ENCODE results near the gene ITPR3. TPM values are rescaled to one million over a fixed set of nuclear protein-coding genes. Genes with fewer than 3 reads are reported as not detected.
A peak's percentile ranks its signal among the peaks of the same experiment; 100 is the strongest.

The ITPR3 gene
- total RNA-seq (2014; rRNA removed; shearing (Covaris generic)), result 24.4 and 27.9 TPM in 2 replicates

DNA sequence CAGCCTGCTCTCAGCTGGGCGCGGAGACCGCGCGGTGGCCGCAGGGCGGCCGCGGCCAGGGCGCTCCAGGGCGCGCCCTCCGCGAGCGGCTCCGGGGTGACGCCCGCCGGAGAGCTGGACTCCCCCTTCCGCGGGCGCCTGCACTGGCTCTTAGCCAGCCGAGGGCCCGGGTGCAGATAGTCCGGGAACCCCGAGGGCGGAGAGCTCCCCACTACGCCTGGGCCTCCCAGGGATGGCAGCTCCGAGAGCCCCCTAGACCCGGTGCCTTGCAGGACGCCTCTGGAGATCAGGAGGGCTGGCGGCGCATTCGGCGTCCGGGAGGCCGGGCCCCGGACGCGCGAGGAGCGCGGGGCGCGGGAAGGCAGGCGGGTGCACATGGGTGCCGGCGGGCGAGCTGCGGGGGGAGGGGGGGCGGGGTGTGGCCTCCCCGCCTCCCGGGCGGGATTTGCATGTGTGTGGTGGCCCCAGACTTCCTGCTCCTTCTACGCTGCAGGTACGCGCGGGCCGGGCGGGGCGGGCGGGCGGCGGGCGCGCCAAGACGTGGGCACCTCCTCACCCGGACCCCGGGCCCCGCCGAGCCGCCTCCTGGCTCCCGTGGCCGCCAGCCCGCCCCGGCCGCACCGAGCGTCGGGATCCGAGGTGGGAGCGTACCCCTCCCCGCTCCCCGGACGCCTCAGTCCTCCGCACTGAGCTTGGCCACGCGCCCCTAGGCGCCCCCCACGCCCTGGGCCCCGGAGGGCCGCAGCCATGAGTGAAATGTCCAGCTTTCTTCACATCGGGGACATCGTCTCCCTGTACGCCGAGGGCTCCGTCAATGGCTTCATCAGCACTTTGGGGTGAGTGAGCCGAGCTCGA, at the start of gene ITPR3:
ITPR3 (plus strand) TSS at position 467 of the 855 bp plus-strand sequence; CDS start at position 748, 281 bp downstream.
- DNase-seq (ENCODE audit: low read depth), result peak; percentile 74

DNA sequence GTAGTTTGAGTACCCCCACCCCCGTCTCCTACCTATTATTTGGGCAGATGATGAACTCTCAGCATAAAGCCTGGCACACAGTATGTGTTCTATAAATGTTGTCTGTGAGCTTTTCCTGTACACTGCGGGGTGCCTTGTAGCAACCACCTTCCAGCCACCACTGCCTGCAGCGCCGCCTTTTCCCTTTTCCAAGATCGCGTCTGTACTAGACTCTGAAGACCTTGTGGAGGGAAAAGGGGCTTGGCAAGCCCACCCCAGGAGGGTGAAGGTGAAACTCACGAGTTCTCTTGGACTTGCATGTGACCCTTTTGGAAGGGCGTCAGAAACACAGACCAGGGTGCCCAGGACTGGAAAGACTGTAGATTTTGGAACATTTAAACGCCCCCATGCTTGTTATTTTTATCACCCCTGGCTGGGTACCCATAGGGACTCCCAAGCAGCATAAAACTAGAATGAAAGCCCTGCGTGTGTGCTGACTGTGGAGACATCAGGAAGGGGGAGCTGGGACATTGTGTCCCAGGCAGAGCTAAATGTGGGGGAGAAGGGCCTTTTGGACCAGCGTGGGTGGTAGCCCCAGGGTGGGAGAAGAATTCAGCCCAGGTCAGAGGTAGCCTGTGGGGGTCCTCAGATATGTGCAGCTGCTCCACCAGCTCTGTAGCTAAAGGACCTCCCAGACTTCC, 49.3 kb upstream of the ITPR3 start:
- DNase-seq (ENCODE audit: low read depth), result no peak

DNA sequence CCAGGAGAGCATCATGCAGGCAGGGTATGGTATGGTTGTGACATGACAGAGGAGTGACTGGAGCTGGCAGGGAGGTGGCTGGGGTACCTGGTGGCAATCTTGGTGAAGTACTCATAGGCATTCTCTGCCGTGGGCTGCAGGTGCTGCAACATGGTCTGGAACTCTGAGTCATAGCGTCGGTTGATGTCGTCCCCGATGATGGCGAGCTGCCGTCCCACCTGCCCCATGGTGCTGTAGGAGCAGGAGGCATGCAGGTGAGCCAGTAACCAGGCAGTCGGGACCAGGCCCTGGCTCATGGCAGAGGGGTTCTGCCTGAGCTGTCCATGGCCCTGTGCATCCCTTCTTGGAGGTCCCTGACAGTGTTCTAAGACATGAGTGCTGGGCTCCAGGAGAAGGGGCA, 45.9 kb upstream of the ITPR3 start:
- no peak for DNase-seq (ENCODE audit: low read depth)

DNA sequence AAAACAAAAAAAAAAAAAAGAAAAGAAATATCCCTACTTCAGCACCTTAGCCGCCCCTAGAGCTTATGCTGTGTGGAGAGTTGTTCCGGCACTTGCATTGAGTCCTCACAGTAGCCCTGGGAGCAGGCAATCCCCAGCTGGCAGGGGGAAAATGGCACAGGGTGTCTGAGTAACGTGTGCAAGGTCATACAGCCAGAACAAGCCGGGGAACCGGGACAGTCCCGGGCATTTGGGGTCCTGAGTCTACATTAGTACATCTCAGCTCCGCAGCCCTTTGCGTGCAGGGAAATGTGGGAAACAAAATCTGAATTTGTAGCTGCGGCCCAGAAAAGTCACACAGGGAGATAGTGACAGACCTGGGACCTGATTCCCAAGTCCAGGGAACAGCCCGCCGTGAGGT, 44.5 kb upstream of the ITPR3 start:
- no peak for DNase-seq (ENCODE audit: low read depth)

DNA sequence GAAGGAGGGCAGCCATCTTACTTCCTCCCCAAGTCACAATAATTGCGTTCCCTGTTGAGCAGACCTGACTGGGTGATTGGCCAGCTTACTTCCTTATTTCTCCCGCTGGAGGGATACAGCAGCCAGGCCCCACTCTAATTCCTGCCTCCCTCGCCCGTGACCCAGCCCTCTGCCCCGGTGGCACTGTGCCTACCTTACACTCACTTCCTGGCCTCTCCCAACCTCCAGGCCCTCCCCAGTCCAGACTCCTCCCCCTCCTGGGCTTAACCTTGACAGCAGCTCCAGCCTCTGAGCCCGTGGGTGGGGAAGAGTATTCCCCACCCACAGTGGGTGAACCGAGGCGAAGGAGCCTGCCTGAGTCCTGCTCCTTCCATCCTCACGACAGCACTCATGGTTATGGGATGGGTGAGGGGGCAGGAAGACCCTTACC, 44.0 kb upstream of the ITPR3 start:
- DNase-seq (ENCODE audit: low read depth), result no peak

- no peak for DNase-seq (ENCODE audit: low read depth)
These were observed 43.4 kb upstream of the ITPR3 start for GRCh38 chr6:33577718-33578117.

DNA sequence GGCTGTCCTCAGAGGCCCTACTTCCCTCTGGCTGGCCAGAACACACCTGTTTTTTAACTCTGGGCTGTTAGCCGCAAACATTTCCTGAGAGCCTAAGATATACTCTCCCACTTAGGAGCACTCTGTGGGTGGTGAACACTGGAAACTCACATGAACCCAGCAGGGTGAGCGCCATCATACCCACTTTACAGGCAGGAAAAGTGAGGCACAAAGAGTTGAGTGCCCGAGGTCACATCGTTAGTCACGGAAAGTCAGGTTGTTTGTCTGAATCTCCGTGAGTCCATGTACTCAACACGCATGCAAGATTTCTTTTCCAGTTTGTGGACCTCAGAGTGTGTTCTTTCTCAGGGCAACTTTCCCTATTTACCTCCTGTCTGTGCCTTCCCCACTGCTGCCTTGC, 43.0 kb upstream of the ITPR3 start:
- DNase-seq (ENCODE audit: low read depth), result no peak

- no peak for DNase-seq (ENCODE audit: low read depth)
These were observed 42.5 kb upstream of the ITPR3 start for GRCh38 chr6:33578588-33579011.

GRCh38 chr6:33579828-33580714, 41.1 kb upstream of the ITPR3 start, which contains the start of gene BAK1:
Gene BAK1 (minus strand): TSS chr6:33580276. CDS start chr6:33577604, 2,672 bp downstream.
- DNase-seq (ENCODE audit: low read depth), result peak; percentile 92

DNA sequence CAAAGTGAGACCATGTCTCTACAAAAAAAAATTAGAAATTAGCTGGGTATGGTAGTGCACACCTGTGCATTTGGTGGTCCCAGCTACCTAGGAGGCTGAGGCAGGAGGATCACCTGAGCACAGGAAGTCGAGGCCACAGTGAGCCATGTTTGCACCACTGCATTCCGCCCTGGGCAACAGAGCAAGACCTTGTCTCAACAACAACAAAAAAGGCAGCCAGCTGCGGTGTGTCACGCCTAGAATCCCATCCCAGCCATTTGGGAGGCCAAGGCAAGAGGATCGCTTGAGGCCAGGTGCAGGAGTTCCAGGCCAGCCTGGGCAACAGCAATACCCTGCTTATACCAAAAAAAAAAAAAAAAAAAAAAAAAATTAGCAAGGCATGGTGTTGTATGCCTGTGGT, 39.9 kb upstream of the ITPR3 start:
- DNase-seq (ENCODE audit: low read depth), result no peak

DNA sequence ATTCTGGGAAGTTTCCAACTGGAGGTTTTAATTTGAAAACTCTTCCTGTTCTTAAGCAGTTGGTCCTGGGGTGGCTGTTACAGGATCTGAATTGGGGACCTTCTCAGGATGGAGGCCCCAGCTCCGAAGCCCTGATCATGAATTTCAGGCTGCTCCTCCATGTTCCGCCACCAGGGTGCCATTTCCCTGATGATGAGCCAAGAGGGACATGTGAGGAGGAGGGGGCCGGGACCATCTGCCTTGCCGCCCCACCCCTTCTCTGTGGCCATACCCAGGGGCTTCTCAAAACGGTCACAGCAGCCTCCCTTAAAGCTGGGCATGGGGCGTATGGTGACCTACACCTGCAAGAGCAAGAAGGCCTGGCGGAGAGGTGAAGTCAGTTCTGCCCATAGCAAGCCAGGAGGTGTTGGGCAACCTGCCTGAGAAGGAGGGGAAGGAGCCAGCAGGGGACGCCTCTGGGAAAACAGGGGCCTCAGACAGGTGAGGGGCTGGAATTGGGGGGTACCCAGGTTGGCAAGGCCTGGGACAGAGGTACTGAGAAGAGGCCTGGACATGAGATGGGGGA, 37.4 kb upstream of the ITPR3 start:
- DNase-seq (ENCODE audit: low read depth), result no peak

DNA sequence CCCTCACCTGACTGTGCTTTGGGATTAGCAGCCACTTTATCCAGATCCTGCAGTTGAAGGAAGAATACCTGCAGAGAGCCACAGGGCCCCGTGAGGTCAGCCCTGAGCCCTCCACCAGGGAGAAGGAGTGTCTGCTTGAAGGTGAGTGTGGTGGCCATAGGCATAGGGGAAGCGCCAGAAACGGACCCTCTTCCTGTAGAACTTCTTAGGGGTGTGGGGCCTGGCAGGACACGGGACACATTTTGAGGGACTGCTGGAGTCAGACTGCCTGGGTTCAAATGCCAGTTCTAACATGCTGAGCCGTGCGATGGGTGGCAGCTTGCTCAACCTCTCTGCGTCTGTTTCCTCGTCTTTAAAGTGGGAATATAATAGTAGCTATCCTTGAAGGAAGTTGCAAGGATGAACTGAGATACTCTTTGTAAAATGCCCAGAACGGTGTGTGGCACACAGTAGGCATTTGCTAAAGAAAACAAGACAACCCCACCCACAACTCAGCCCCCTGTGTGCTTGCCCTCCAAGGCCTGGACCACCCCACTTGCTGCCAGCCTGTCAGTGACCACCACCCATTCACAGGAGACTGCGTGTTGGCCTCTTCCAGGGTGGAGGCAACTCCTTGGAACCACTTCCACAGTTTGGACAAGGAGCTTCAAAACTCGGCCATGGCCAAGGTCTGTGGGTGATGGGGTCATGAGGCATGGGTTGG, 36.3 kb upstream of the ITPR3 start:
- DNase-seq (ENCODE audit: low read depth), result no peak

- peak; percentile 68 for DNase-seq (ENCODE audit: low read depth)
These were observed 35.6 kb upstream of the ITPR3 start for GRCh38 chr6:33585403-33586107.

DNA sequence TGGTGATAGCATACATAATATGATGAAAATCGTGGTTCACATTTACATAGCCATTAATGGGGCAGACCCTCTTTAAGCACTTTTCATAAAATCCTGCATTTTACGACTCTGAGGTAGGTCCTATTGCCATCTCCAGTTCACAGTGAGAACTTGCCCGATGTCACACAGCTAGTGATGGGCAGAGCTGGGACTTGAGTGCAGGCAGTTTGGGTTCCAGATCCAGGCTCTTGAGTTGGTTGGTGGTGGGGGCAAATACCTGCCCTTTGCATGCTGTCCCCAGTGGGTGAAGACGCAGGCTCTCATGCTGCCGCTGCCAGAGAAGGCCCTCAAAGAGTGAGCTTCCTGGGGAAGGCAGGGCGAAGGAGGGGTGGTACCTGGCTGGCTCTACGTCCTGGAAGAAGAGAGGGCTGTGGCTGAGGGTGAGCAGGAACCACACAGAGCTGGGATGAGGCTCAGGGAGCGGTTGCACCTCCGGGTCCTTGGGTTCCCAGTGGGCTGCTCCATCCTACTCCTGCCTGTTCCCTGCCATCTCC, 34.9 kb upstream of the ITPR3 start:
- no peak for DNase-seq (ENCODE audit: low read depth)

DNA sequence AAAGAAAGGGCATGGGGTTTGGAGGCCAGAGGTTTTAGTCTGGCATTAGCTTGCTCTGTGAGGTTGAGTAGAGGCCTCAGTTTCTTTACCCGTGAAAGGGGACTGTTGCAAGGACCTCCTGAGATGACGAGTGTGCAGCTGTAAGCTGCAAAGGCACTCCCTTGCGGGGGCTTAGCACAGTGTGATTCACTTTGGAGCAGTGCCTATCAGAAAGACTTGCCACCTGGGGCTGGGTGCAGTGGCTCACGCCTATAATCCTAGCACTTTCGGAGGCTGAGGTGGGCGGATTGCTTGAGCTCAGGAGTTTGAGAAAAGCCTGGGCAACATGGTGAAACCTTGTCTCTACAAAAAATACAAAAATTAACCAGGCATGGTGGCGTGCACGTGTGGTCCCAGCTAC, 33.6 kb upstream of the ITPR3 start:
- DNase-seq (ENCODE audit: low read depth), result no peak

- no peak for DNase-seq (ENCODE audit: low read depth)
These were observed 32.2 kb upstream of the ITPR3 start for GRCh38 chr6:33588894-33589293.

- no peak for DNase-seq (ENCODE audit: low read depth)
These were observed 31.8 kb upstream of the ITPR3 start for GRCh38 chr6:33589392-33589730.

- peak; percentile 97 for DNase-seq (ENCODE audit: low read depth)
These were observed 31.2 kb upstream of the ITPR3 start for GRCh38 chr6:33589731-33590530.

DNA sequence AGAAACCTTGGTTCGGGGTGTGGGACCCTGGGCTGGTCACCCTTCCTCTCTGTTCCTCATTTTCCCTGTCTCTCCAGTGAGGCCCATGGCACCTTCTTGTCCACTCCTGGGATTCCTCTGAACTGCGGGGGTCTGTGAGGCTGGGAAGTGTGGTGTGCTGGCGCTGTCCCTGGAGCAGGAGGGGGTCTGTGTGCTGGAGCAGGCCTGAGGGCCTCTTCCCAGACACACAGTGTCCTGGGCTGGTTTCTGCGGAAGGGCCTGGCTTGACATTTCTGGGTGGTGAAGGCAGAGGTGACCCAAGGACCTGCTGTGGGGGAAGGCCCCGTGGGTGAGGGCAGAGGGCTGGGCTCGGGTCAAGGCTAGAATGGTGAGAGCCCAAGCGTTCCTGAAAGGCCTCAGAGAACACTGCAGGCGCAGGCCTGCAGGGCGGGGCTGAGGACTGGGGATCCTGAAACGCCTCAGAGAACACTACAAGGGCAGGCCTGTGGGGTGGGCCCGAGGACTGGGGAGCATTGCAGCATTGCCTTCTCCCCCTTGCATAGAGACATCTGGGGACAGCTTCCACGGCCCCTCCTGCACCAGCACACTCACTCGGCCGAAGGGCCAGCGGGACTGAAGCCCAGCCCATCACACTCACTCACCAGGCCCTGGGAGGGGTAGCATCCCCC, 30.5 kb upstream of the ITPR3 start:
- peak; percentile 54 for DNase-seq (ENCODE audit: low read depth)
